Upper lobe of right lung (tissue), 1 donor: ENCODE data around the gene SLC12A5. TPM values are rescaled to one million over a fixed set of nuclear protein-coding genes. Genes with fewer than 3 reads are reported as not detected.

Source experiments
- ATAC-seq: fragments of 200-7000 bp; cut with Tn5 transposase; one replicate; pipeline ENCODE4 v1.9.1; 2020; ENCODE audit warnings: mild to moderate bottlenecking, moderate library complexity
- DNase-seq: peaks from one replicate; pipeline ENCODE4 v3.0.0-alpha.2; 2020
- H3K27ac ChIP-seq: fragments of 200-600 bp; one replicate; pipeline ENCODE4 v1.8.0; 2022
- H3K27me3 ChIP-seq: fragments of 200-600 bp; one replicate; pipeline ENCODE4 v1.8.0; 2022; ENCODE audit warnings: mild to moderate bottlenecking
- H3K36me3 ChIP-seq: fragments of 200-600 bp; one replicate; pipeline ENCODE4 v1.8.0; 2022
- H3K4me1 ChIP-seq: fragments of 200-600 bp; one replicate; pipeline ENCODE4 v1.8.0; 2022
- H3K4me3 ChIP-seq: fragments of 200-600 bp; one replicate; pipeline ENCODE4 v1.8.0; 2022; ENCODE audit warnings: mild to moderate bottlenecking
- H3K9me3 ChIP-seq: fragments of 200-600 bp; one replicate; pipeline ENCODE4 v1.8.0; 2022
- CTCF ChIP-seq: fragments of 200-600 bp; IDR thresholded peaks from one replicate; pipeline ENCODE4 v1.8.0; 2022; ENCODE audit warnings: antibody characterized with exemption
- intact Hi-C: fragments of 100-400 bp; cut with DNase I; formaldehyde crosslinking; loops from one replicate; pipeline ENCODE4 v1.11.0; 2022
- total RNA-seq: library from RNA; stranded (reverse); fragmentation: NEBNext Ultra II Directional; extraction: Animal tissue kit (Norgen Biotek cat#: 25700); gene quantifications from one replicate; pipeline ENCODE4 v1.2.1, GENCODE V29; 2021
- donor health status: DM: no; HTN: yes; CAD: no; lungs with severe emphysema.

Gene SLC12A5
- total RNA-seq, 1 donor from 2014 or later, result 2.0 TPM

GRCh38 chr20:46073024-46073423 lies 44.0 kb downstream of the SLC12A5 start:
- no peak for DNase-seq
- no peak overlapping the region for H3K27ac ChIP-seq
- H3K36me3 ChIP-seq, result peaks cover 72% of the 10 kb centered on the region
- H3K9me3 ChIP-seq, result no peaks in the 10 kb centered on the region
- intact Hi-C loops, result no loop called here
- H3K4me1 ChIP-seq, result no peaks in the 10 kb centered on the region
- H3K27me3 ChIP-seq, result no peaks in the 10 kb centered on the region
- TF ChIP-seq CTCF, result no peak
- ATAC-seq, result no peak
- no peak overlapping the region for H3K4me3 ChIP-seq

- DNase-seq (no peak), ATAC-seq (no peak)
- no peak for TF ChIP-seq CTCF
- intact Hi-C loops, result no loop called here
- Histone ChIP-seq H3K9me3 (no peaks in the 10 kb centered on the region), H3K27me3 (no peaks in the 10 kb centered on the region), H3K4me3 (no peak overlapping the region), H3K4me1 (no peaks in the 10 kb centered on the region), H3K36me3 (peaks cover 72% of the 10 kb centered on the region), H3K27ac (no peak overlapping the region)
These were observed 44.4 kb downstream of the SLC12A5 start for GRCh38 chr20:46073443-46073842.

- Histone ChIP-seq H3K27me3 (no peaks in the 10 kb centered on the region), H3K36me3 (peaks cover 72% of the 10 kb centered on the region), H3K4me3 (no peak overlapping the region), H3K9me3 (no peaks in the 10 kb centered on the region), H3K27ac (no peak overlapping the region), H3K4me1 (no peaks in the 10 kb centered on the region)
- no peak for TF ChIP-seq CTCF
- intact Hi-C loops, result no loop called here
- DNase-seq (no peak), ATAC-seq (no peak)
These were observed 45.0 kb downstream of the SLC12A5 start for GRCh38 chr20:46074006-46074405.

GRCh38 chr20:46076806-46077205 lies 47.8 kb downstream of the SLC12A5 start:
- TF ChIP-seq CTCF, result no peak
- Histone ChIP-seq H3K9me3 (no peaks in the 10 kb centered on the region), H3K27ac (no peak overlapping the region), H3K4me3 (no peak overlapping the region), H3K4me1 (peaks cover 20% of the 10 kb centered on the region), H3K36me3 (peaks cover 64% of the 10 kb centered on the region), H3K27me3 (no peaks in the 10 kb centered on the region)
- intact Hi-C loops, result no loop called here
- ATAC-seq (no peak), DNase-seq (no peak)

DNA sequence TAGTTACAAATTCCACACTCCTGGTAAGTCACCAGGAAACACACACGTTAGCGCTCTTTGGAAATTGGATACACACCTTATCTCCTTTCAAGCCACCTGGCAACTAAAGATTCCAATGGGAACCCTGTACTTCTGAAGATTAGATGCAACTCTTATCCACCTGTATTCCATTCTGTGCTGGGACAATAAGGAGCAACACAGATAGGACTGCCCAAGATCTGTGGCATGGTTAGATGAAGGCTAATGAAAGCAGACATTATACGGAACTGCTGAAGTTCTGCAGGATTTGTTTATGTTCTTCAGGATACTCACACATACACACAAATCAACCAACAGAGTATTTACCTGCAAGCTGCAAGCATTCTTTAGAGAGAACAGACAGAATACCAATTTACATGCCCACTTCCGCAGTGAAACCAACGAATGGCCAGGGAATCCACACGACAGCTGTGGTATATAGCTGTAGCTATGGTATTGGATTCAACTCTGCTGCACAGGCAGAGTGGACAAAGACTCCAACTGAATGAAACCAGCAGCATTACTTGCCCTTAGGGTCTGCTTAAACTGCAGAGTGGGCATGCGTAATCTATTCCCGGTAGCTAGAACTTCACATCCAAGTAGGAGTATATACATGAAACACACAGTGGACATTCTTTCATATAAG lies 48.8 kb downstream of the SLC12A5 start:
- Histone ChIP-seq H3K27ac (no peak overlapping the region), H3K9me3 (no peaks in the 10 kb centered on the region), H3K4me1 (peaks cover 29% of the 10 kb centered on the region), H3K4me3 (no peak overlapping the region), H3K27me3 (no peaks in the 10 kb centered on the region), H3K36me3 (peaks cover 64% of the 10 kb centered on the region)
- TF ChIP-seq CTCF, result no peak
- no peak for ATAC-seq
- intact Hi-C loops, result no loop called here
- DNase-seq, result no peak

- H3K36me3 ChIP-seq, result peaks cover 55% of the 10 kb centered on the region
- DNase-seq, result no peak
- no peak overlapping the region for H3K27ac ChIP-seq
- no peak for ATAC-seq
- H3K4me1 ChIP-seq, result peaks cover 41% of the 10 kb centered on the region
- TF ChIP-seq CTCF, result no peak
- intact Hi-C loops, result no loop called here
- H3K4me3 ChIP-seq, result no peak overlapping the region
- no peaks in the 10 kb centered on the region for H3K9me3 ChIP-seq
- no peaks in the 10 kb centered on the region for H3K27me3 ChIP-seq
These were observed 49.9 kb downstream of the SLC12A5 start for GRCh38 chr20:46078954-46079353.
